Sigmoid colon (tissue), 4 donors: ENCODE data around the gene GPHN.
"Not testable (repeated sequence)": the region's sequence is repeated elsewhere in the genome, so short reads cannot be mapped to it uniquely, and the experiment has no call there.

Source experiments
- EP300 ChIP-seq, 4 donors: sonication (generic); formaldehyde crosslinking; IDR thresholded peaks; one replicate each; pipeline ENCODE4 v1.6.1; 2017; ENCODE audit warnings: antibody characterized with exemption in 4 of 4
- POLR2A ChIP-seq, 2 donors: fragments of 450-650 bp; IDR thresholded peaks; one replicate each; pipeline ENCODE4 v1.6.1; 2016; ENCODE audit warnings: antibody characterized with exemption in 2 of 2, mild to moderate bottlenecking in 2 of 2, moderate library complexity in 2 of 2
- POLR2AphosphoS5 ChIP-seq, 4 donors: sonication (generic); formaldehyde crosslinking; IDR thresholded peaks; one replicate each; pipeline ENCODE4 v1.6.1; 2017; ENCODE audit warnings: antibody characterized with exemption in 4 of 4
- TF ChIP-seq, protein P1 (sequence below), 4 experiments: fragments of 450-650 bp in 3 of 4; fragments of 200-600 bp in 1 of 4; IDR thresholded peaks; one replicate each; pipeline ENCODE4 v1.5.1; 2016 to 2019; ENCODE audit warnings: antibody characterized with exemption in 4 of 4, mild to moderate bottlenecking in 3 of 4, moderate library complexity in 2 of 4

- TF ChIP-seq, protein P1, sequence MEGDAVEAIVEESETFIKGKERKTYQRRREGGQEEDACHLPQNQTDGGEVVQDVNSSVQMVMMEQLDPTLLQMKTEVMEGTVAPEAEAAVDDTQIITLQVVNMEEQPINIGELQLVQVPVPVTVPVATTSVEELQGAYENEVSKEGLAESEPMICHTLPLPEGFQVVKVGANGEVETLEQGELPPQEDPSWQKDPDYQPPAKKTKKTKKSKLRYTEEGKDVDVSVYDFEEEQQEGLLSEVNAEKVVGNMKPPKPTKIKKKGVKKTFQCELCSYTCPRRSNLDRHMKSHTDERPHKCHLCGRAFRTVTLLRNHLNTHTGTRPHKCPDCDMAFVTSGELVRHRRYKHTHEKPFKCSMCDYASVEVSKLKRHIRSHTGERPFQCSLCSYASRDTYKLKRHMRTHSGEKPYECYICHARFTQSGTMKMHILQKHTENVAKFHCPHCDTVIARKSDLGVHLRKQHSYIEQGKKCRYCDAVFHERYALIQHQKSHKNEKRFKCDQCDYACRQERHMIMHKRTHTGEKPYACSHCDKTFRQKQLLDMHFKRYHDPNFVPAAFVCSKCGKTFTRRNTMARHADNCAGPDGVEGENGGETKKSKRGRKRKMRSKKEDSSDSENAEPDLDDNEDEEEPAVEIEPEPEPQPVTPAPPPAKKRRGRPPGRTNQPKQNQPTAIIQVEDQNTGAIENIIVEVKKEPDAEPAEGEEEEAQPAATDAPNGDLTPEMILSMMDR (IDR thresholded peaks at IDR 0.05), result not testable (repeated sequence)
- TF ChIP-seq POLR2A, EP300, POLR2AphosphoS5 (IDR thresholded peaks at IDR 0.05): not testable (repeated sequence)
Measured at GRCh38 chr14:66502836-66503235, 5.1 kb upstream of the GPHN start.
